ENCODE data around the gene KCNK15.

The KCNK15 gene

GRCh38 chr20:44720997-44721784 lies 24.5 kb upstream of the KCNK15 start:
- no CpG with 5 or more reads among the region's 11 CpGs for WGBS (ENCODE audit: insufficient coverage)
- Histone ChIP-seq H3K27ac (ENCODE audit: insufficient read depth in 1 of 2, low read depth in 1 of 2, low read length in 2 of 2, poor library complexity in 1 of 2, severe bottlenecking in 2 of 2) (no peak overlapping the region), H3K36me3 (ENCODE audit: control insufficient read depth in 4 of 4, insufficient read depth in 4 of 4, low read length in 3 of 4) (no peaks in the 10 kb centered on the region), H3K4me1 (ENCODE audit: control extremely low read depth in 1 of 4, control insufficient read depth in 4 of 4, insufficient read depth in 4 of 4, low read length in 3 of 4) (peaks cover 0 to 12% (median 7%) of the 10 kb centered on the region in 4 experiments), H3K27me3 (replicated peaks in 2 of 5; ENCODE audit: control insufficient read depth in 4 of 5, insufficient read depth in 5 of 5, low read length in 4 of 5) (no peaks in the 10 kb centered on the region), H3K9me3 (ENCODE audit: control extremely low read depth in 1 of 5, control insufficient read depth in 4 of 5, insufficient read depth in 2 of 5, low read depth in 1 of 5, low read length in 4 of 5) (no peaks in the 10 kb centered on the region), H3K4me3 (ENCODE audit: control insufficient read depth in 1 of 7, extremely low read depth in 1 of 7, insufficient read depth in 4 of 7, low read depth in 2 of 7, low read length in 6 of 7) (no peak overlapping the region)
- ChIA-PET CTCF (interaction anchor here (1.0 to 1.3 kb wide), 3 partner anchors 10 to 139 kb away, joined by 3 to 6 read pairs (median 4); no protein-coding TSS in a partner anchor), POLR2A (no interaction called here)
- no peak for DNase-seq

GRCh38 chr20:44721785-44722054 lies 23.9 kb upstream of the KCNK15 start:
- CTCF ChIA-PET = interaction anchor here (1.0 to 1.3 kb wide), 3 partner anchors 10 to 139 kb away, joined by 3 to 6 read pairs (median 4); no protein-coding TSS in a partner anchor
- no peak overlapping the region for H3K27ac ChIP-seq (ENCODE audit: insufficient read depth in 1 of 2, low read depth in 1 of 2, low read length in 2 of 2, poor library complexity in 1 of 2, severe bottlenecking in 2 of 2)
- no CpG with 5 or more reads among the region's 1 CpG for WGBS (ENCODE audit: insufficient coverage)

GRCh38 chr20:44722990-44723389 lies 22.7 kb upstream of the KCNK15 start:
- no peak overlapping the region for H3K27ac ChIP-seq (ENCODE audit: insufficient read depth in 1 of 2, low read depth in 1 of 2, low read length in 2 of 2, poor library complexity in 1 of 2, severe bottlenecking in 2 of 2)
- POLR2A ChIA-PET = no interaction called here
- no peaks in the 10 kb centered on the region for H3K36me3 ChIP-seq (ENCODE audit: control insufficient read depth in 4 of 4, insufficient read depth in 4 of 4, low read length in 3 of 4)
- CTCF ChIA-PET = interaction anchor here (1.5 to 1.9 kb wide), 5 partner anchors 8 to 38 kb away, joined by 3 to 8 read pairs (median 5); no protein-coding TSS in a partner anchor
- no peak for DNase-seq
- no peaks in the 10 kb centered on the region for H3K27me3 ChIP-seq (replicated peaks in 2 of 5; ENCODE audit: control insufficient read depth in 4 of 5, insufficient read depth in 5 of 5, low read length in 4 of 5)
- 75% methylated on average over 2 of the region's 2 CpGs for WGBS (ENCODE audit: insufficient coverage)
- peaks cover 0 to 12% (median 7%) of the 10 kb centered on the region in 4 experiments for H3K4me1 ChIP-seq (ENCODE audit: control extremely low read depth in 1 of 4, control insufficient read depth in 4 of 4, insufficient read depth in 4 of 4, low read length in 3 of 4)
- no peaks in the 10 kb centered on the region for H3K9me3 ChIP-seq (ENCODE audit: control extremely low read depth in 1 of 5, control insufficient read depth in 4 of 5, insufficient read depth in 2 of 5, low read depth in 1 of 5, low read length in 4 of 5)
- H3K4me3 ChIP-seq (ENCODE audit: control insufficient read depth in 1 of 7, extremely low read depth in 1 of 7, insufficient read depth in 4 of 7, low read depth in 2 of 7, low read length in 6 of 7) = no peak overlapping the region

More at GRCh38 chr20:44721785-44722054, 23.9 kb upstream of the KCNK15 start:
- H3K36me3 ChIP-seq (ENCODE audit: control insufficient read depth in 4 of 4, insufficient read depth in 4 of 4, low read length in 3 of 4) = no peaks in the 10 kb centered on the region
- POLR2A ChIA-PET = no interaction called here
- no peak overlapping the region for H3K4me3 ChIP-seq (ENCODE audit: control insufficient read depth in 1 of 7, extremely low read depth in 1 of 7, insufficient read depth in 4 of 7, low read depth in 2 of 7, low read length in 6 of 7)
- no peak for DNase-seq
- H3K4me1 ChIP-seq (ENCODE audit: control extremely low read depth in 1 of 4, control insufficient read depth in 4 of 4, insufficient read depth in 4 of 4, low read length in 3 of 4) = peaks cover 0 to 12% (median 7%) of the 10 kb centered on the region in 4 experiments
- no peaks in the 10 kb centered on the region for H3K27me3 ChIP-seq (replicated peaks in 2 of 5; ENCODE audit: control insufficient read depth in 4 of 5, insufficient read depth in 5 of 5, low read length in 4 of 5)
- H3K9me3 ChIP-seq (ENCODE audit: control extremely low read depth in 1 of 5, control insufficient read depth in 4 of 5, insufficient read depth in 2 of 5, low read depth in 1 of 5, low read length in 4 of 5) = no peaks in the 10 kb centered on the region

- peak; percentile 23 to 60 (median 58) for DNase-seq
- no peaks in the 10 kb centered on the region for H3K9me3 ChIP-seq (ENCODE audit: control extremely low read depth in 1 of 5, control insufficient read depth in 4 of 5, insufficient read depth in 2 of 5, low read depth in 1 of 5, low read length in 4 of 5)
- no peaks in the 10 kb centered on the region for H3K27me3 ChIP-seq (replicated peaks in 2 of 5; ENCODE audit: control insufficient read depth in 4 of 5, insufficient read depth in 5 of 5, low read length in 4 of 5)
- H3K4me1 ChIP-seq (ENCODE audit: control extremely low read depth in 1 of 4, control insufficient read depth in 4 of 4, insufficient read depth in 4 of 4, low read length in 3 of 4) = peaks cover 0 to 12% (median 7%) of the 10 kb centered on the region in 4 experiments
- H3K27ac ChIP-seq (ENCODE audit: insufficient read depth in 1 of 2, low read depth in 1 of 2, low read length in 2 of 2, poor library complexity in 1 of 2, severe bottlenecking in 2 of 2) = no peak overlapping the region
- H3K36me3 ChIP-seq (ENCODE audit: control insufficient read depth in 4 of 4, insufficient read depth in 4 of 4, low read length in 3 of 4) = no peaks in the 10 kb centered on the region
- ChIA-PET CTCF (interaction anchor here (1.1 to 1.9 kb wide), 7 partner anchors 9 to 41 kb away, joined by 3 to 8 read pairs (median 4); no protein-coding TSS in a partner anchor), POLR2A (no interaction called here)
- 25% methylated on average over 6 of the region's 7 CpGs for WGBS (ENCODE audit: insufficient coverage)
- no peak overlapping the region for H3K4me3 ChIP-seq (ENCODE audit: control insufficient read depth in 1 of 7, extremely low read depth in 1 of 7, insufficient read depth in 4 of 7, low read depth in 2 of 7, low read length in 6 of 7)
Measured at GRCh38 chr20:44723391-44723790, 22.3 kb upstream of the KCNK15 start.

GRCh38 chr20:44723798-44724362 lies 21.8 kb upstream of the KCNK15 start:
- Histone ChIP-seq H3K9me3 (ENCODE audit: control extremely low read depth in 1 of 5, control insufficient read depth in 4 of 5, insufficient read depth in 2 of 5, low read depth in 1 of 5, low read length in 4 of 5) (no peaks in the 10 kb centered on the region), H3K27me3 (replicated peaks in 2 of 5; ENCODE audit: control insufficient read depth in 4 of 5, insufficient read depth in 5 of 5, low read length in 4 of 5) (no peaks in the 10 kb centered on the region), H3K27ac (ENCODE audit: insufficient read depth in 1 of 2, low read depth in 1 of 2, low read length in 2 of 2, poor library complexity in 1 of 2, severe bottlenecking in 2 of 2) (no peak overlapping the region), H3K4me1 (ENCODE audit: control extremely low read depth in 1 of 4, control insufficient read depth in 4 of 4, insufficient read depth in 4 of 4, low read length in 3 of 4) (peaks cover 0 to 14% (median 8%) of the 10 kb centered on the region in 4 experiments), H3K4me3 (ENCODE audit: control insufficient read depth in 1 of 7, extremely low read depth in 1 of 7, insufficient read depth in 4 of 7, low read depth in 2 of 7, low read length in 6 of 7) (no peak overlapping the region), H3K36me3 (ENCODE audit: control insufficient read depth in 4 of 4, insufficient read depth in 4 of 4, low read length in 3 of 4) (no peaks in the 10 kb centered on the region)
- ChIA-PET POLR2A (no interaction called here), CTCF (interaction anchor here (1.1 to 1.9 kb wide), 8 partner anchors 9 to 41 kb away, joined by 3 to 8 read pairs (median 4); no protein-coding TSS in a partner anchor)
- 98% methylated on average over 6 of the region's 9 CpGs for WGBS (ENCODE audit: insufficient coverage)
- DNase-seq = no peak

GRCh38 chr20:44724423-44725091 lies 21.1 kb upstream of the KCNK15 start:
- Histone ChIP-seq H3K36me3 (ENCODE audit: control insufficient read depth in 4 of 4, insufficient read depth in 4 of 4, low read length in 3 of 4) (no peaks in the 10 kb centered on the region), H3K27me3 (replicated peaks in 2 of 5; ENCODE audit: control insufficient read depth in 4 of 5, insufficient read depth in 5 of 5, low read length in 4 of 5) (no peaks in the 10 kb centered on the region), H3K27ac (ENCODE audit: insufficient read depth in 1 of 2, low read depth in 1 of 2, low read length in 2 of 2, poor library complexity in 1 of 2, severe bottlenecking in 2 of 2) (no peak overlapping the region), H3K4me1 (ENCODE audit: control extremely low read depth in 1 of 4, control insufficient read depth in 4 of 4, insufficient read depth in 4 of 4, low read length in 3 of 4) (peaks cover 0 to 19% (median 9%) of the 10 kb centered on the region in 4 experiments), H3K4me3 (ENCODE audit: control insufficient read depth in 1 of 7, extremely low read depth in 1 of 7, insufficient read depth in 4 of 7, low read depth in 2 of 7, low read length in 6 of 7) (no peak overlapping the region), H3K9me3 (ENCODE audit: control extremely low read depth in 1 of 5, control insufficient read depth in 4 of 5, insufficient read depth in 2 of 5, low read depth in 1 of 5, low read length in 4 of 5) (no peaks in the 10 kb centered on the region)
- ChIA-PET POLR2A (no interaction called here), CTCF (interaction anchor here (1.1 to 1.9 kb wide), 7 partner anchors 10 to 42 kb away, joined by 3 to 8 read pairs (median 4); no protein-coding TSS in a partner anchor)
- no peak for DNase-seq
- WGBS (ENCODE audit: insufficient coverage) = 94% methylated on average over 22 of the region's 26 CpGs
